ENCODE data around the gene ERV3-1. TPM values are rescaled to one million over a fixed set of nuclear protein-coding genes. Genes with fewer than 3 reads are reported as not detected.
"Not testable (repeated sequence)": the region's sequence is repeated elsewhere in the genome, so short reads cannot be mapped to it uniquely, and the experiment has no call there.

ERV3-1 gene
- total RNA-seq, 4 donors from 2014 or later, result 26.3 to 85.8 (median 46.0) TPM

- no peak for DNase-seq (ENCODE audit: low spot score)
- no peak for ATAC-seq (ENCODE audit: low FRiP score)
- TF ChIP-seq, protein P1, sequence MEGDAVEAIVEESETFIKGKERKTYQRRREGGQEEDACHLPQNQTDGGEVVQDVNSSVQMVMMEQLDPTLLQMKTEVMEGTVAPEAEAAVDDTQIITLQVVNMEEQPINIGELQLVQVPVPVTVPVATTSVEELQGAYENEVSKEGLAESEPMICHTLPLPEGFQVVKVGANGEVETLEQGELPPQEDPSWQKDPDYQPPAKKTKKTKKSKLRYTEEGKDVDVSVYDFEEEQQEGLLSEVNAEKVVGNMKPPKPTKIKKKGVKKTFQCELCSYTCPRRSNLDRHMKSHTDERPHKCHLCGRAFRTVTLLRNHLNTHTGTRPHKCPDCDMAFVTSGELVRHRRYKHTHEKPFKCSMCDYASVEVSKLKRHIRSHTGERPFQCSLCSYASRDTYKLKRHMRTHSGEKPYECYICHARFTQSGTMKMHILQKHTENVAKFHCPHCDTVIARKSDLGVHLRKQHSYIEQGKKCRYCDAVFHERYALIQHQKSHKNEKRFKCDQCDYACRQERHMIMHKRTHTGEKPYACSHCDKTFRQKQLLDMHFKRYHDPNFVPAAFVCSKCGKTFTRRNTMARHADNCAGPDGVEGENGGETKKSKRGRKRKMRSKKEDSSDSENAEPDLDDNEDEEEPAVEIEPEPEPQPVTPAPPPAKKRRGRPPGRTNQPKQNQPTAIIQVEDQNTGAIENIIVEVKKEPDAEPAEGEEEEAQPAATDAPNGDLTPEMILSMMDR (IDR thresholded peaks at IDR 0.05), result no peak
These were observed 59.7 kb downstream of the ERV3-1 start for GRCh38 chr7:64946772-64947171.

- DNase-seq (ENCODE audit: low spot score), result no peak
- TF ChIP-seq, protein P1 (IDR thresholded peaks at IDR 0.05), result no peak
- no peak for ATAC-seq (ENCODE audit: low FRiP score)
These were observed 60.8 kb downstream of the ERV3-1 start for GRCh38 chr7:64945503-64946175.

GRCh38 chr7:64944667-64945502, 61.6 kb downstream of the ERV3-1 start:
- not testable (repeated sequence) for ATAC-seq (ENCODE audit: low FRiP score); DNase-seq (ENCODE audit: low spot score)

Small RNA genes lying within 50 kb of the gene (small RNA-seq; reads per million reads assigned to genes)
- gene RNU6-1229P, result not detected

Other genes starting within 250 kb of the ERV3-1 start
- 10 to 100 TPM in 1 of 4 donors, 1 to 10 TPM in 3; 4.1 to 13.9 (median 7.8) TPM for gene ZNF138, start 212.3 kb downstream of the ERV3-1 start, total RNA-seq
- gene ZNF273, start 103.4 kb downstream of the ERV3-1 start, total RNA-seq, result 10 to 100 TPM in 1 of 4 donors, 1 to 10 TPM in 3; 2.4 to 12.9 (median 5.8) TPM
- 10 to 100 TPM; 16.3 to 47.3 (median 29.0) TPM for gene ZNF117, start 15.7 kb downstream of the ERV3-1 start, total RNA-seq

Data from omental fat pad (tissue), 4 donors.